CD14-positive monocyte (primary cell): ENCODE data around the gene OGFOD2. TPM values are rescaled to one million over a fixed set of nuclear protein-coding genes. Genes with fewer than 3 reads are reported as not detected.

Experiments used
- DNase-seq, 3 donors: peaks; one replicate each; pipeline ENCODE4 v3.0.0-alpha.2; 2011 to 2022
- H2AFZ ChIP-seq: 2 replicates; pipeline ENCODE4 v1.6.0; 2012; ENCODE audit warnings: mild to moderate bottlenecking, low read depth, low read length, inconsistent platforms; ENCODE audit not compliant: insufficient read depth, poor library complexity, severe bottlenecking
- H3K27ac ChIP-seq, 2 donors: 1 replicate in 1 of 2; 2 replicates in 1 of 2; pipeline ENCODE4 v1.5.1; 2012 to 2013; ENCODE audit warnings: low read length in 2 of 2, control low read depth in 1 of 2, inconsistent platforms in 1 of 2, low read depth in 1 of 2, mild to moderate bottlenecking in 1 of 2
- H3K27me3 ChIP-seq, 2 donors: one replicate each; pipeline versions ENCODE4 v1.6.0 to v1.6.1; 2011 to 2013; ENCODE audit warnings: low read length in 2 of 2; ENCODE audit not compliant: control insufficient read depth in 2 of 2, insufficient read depth in 2 of 2
- H3K36me3 ChIP-seq, 2 donors: replicated peaks in 1 of 2; 1 replicate in 1 of 2; 2 replicates in 1 of 2; pipeline versions ENCODE4 v1.5.1 to v1.6.1; 2012 to 2013; ENCODE audit warnings: low read length in 2 of 2, control low read depth in 1 of 2, inconsistent platforms in 1 of 2, mild to moderate bottlenecking in 1 of 2; ENCODE audit not compliant: insufficient read depth in 2 of 2, control insufficient read depth in 1 of 2
- H3K4me1 ChIP-seq, 2 donors: 1 replicate in 1 of 2; 2 replicates in 1 of 2; pipeline versions ENCODE4 v1.5.1 to v1.6.1; 2012 to 2013; ENCODE audit warnings: low read length in 2 of 2, control low read depth in 1 of 2, inconsistent platforms in 1 of 2, mild to moderate bottlenecking in 1 of 2, moderate library complexity in 1 of 2; ENCODE audit not compliant: insufficient read depth in 2 of 2, control insufficient read depth in 1 of 2
- H3K4me2 ChIP-seq: replicated peaks from 2 replicates; pipeline ENCODE3; 2012; ENCODE audit warnings: low read length, moderate library complexity, mild to moderate bottlenecking; ENCODE audit not compliant: poor library complexity, severe bottlenecking; ENCODE audit errors: extremely low read depth
- H3K4me3 ChIP-seq, 3 experiments: fragments of 200-600 bp in 1 of 3; sonication (generic) in 1 of 3; replicated peaks in 1 of 3; 1 replicate in 2 of 3; 2 replicates in 1 of 3; pipeline ENCODE4 v1.5.1; 2011 to 2013; ENCODE audit warnings: low read length in 3 of 3, mild to moderate bottlenecking in 3 of 3, control low read depth in 2 of 3, low read depth in 2 of 3, inconsistent platforms in 1 of 3, moderate library complexity in 1 of 3
- H3K79me2 ChIP-seq: 2 replicates; pipeline ENCODE4 v1.6.0; 2012; ENCODE audit warnings: mild to moderate bottlenecking, control low read depth, inconsistent platforms, low read length, moderate library complexity; ENCODE audit not compliant: insufficient read depth
- H3K9ac ChIP-seq: 2 replicates; pipeline ENCODE4 v1.6.0; 2017; ENCODE audit warnings: low read length, mild to moderate bottlenecking; ENCODE audit not compliant: insufficient read depth, poor library complexity, severe bottlenecking
- H3K9me3 ChIP-seq, 2 donors: replicated peaks in 1 of 2; 1 replicate in 1 of 2; 2 replicates in 1 of 2; pipeline versions ENCODE4 v1.5.1 to v1.6.1; 2012 to 2013; ENCODE audit warnings: low read length in 2 of 2, control low read depth in 1 of 2; ENCODE audit not compliant: control insufficient read depth in 1 of 2, insufficient read depth in 1 of 2
- H4K20me1 ChIP-seq: 2 replicates; pipeline ENCODE4 v1.6.0; 2012; ENCODE audit warnings: mild to moderate bottlenecking, low read length, control low read depth, moderate library complexity; ENCODE audit not compliant: insufficient read depth
- H3K27ac Mint-ChIP-seq, 7 donors: one replicate each; pipeline ENCODE4 v1.8.0; 2020; ENCODE audit warnings: mild to moderate bottlenecking in 7 of 7, mixed read lengths in 7 of 7, moderate library complexity in 6 of 7, inconsistent platforms in 2 of 7
- H3K27me3 Mint-ChIP-seq, 3 donors: one replicate each; pipeline ENCODE4 v1.8.0; 2021 to 2022; ENCODE audit warnings: low read depth in 3 of 3, mild to moderate bottlenecking in 3 of 3, mixed read lengths in 3 of 3, moderate library complexity in 3 of 3, inconsistent platforms in 1 of 3
- H3K36me3 Mint-ChIP-seq, 2 donors: one replicate each; pipeline ENCODE4 v1.8.0; 2020; ENCODE audit warnings: mixed read lengths in 2 of 2, inconsistent platforms in 1 of 2, mild to moderate bottlenecking in 1 of 2
- H3K4me1 Mint-ChIP-seq: one replicate; pipeline ENCODE4 v1.8.0; 2020; ENCODE audit warnings: mild to moderate bottlenecking, mixed read lengths
- H3K4me3 Mint-ChIP-seq, 2 donors: one replicate each; pipeline ENCODE4 v1.8.0; 2020; ENCODE audit warnings: mild to moderate bottlenecking in 2 of 2, mixed read lengths in 2 of 2, moderate library complexity in 1 of 2
- H3K9me3 Mint-ChIP-seq, 7 donors: one replicate each; pipeline ENCODE4 v1.8.0; 2020 to 2022; ENCODE audit warnings: mixed read lengths in 7 of 7, mild to moderate bottlenecking in 6 of 7, moderate library complexity in 6 of 7, inconsistent platforms in 2 of 7
- WGBS: methylation state at CpG from one replicate; pipeline ENCODE4 v1.1.5; 2013; ENCODE audit warnings: missing lambda C conversion rate; ENCODE audit not compliant: insufficient coverage; 5-methylcytosine and 5-hydroxymethylcytosine counted together
- intact Hi-C, 2 donors: fragments of 100-400 bp; cut with micrococcal nuclease; formaldehyde crosslinking; loops; one replicate each; pipeline versions ENCODE4 v1.15.0 to v1.15.1; 2023
- polyA plus RNA-seq, 3 donors: library from polyadenylated mRNA; depleted of rRNA in 1 of 3; unstranded in 2 of 3; stranded (reverse) in 1 of 3; fragments of 300-500 nt in 2 of 3; fragments of >200 nt in 1 of 3; fragmentation: Illumina TruSeq in 2 of 3; gene quantifications; 1 replicate in 2 of 3; 2 replicates in 1 of 3; pipeline ENCODE4 v1.2.3, GENCODE V29; 2012 to 2021
- TF ChIP-seq, protein P1 (sequence below): fragments of 200-600 bp; IDR thresholded peaks from one replicate; pipeline ENCODE4 v1.8.0; 2022; ENCODE audit warnings: antibody characterized with exemption, mild to moderate bottlenecking

OGFOD2 gene
- polyA plus RNA-seq, 3 donors: 13.0 to 30.3 (median 13.6) TPM

DNA sequence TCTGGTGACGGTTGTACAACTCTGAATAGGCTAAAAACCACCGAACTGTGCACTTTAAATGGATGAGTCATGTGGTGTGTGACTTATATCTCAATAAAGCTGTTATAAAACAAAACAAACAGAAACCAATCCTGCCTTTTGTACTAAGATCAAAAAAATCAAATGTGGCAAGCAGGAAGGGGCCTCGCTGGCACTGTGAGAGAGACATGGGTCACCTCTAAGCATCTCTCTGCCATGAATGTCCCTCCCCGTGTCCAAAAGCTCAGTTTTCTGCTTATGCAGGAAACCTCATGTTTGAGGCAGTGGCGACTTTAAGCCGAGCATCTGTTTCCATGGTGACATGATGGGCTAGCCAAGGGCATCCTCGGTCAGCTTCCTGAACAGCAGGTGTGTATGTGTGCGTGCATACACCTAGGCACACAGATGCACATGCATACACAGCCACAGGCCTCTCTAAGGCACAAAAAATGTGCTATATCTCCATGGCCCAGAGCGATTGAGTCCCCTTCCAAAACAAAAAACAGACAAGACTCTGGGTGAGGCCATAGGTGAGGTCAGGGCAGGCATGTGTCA lies 49.9 kb downstream of the OGFOD2 start:
- Histone ChIP-seq H3K36me3 (no peaks in the 10 kb centered on the region), H3K27ac (no peak overlapping the region), H3K9ac (no peak overlapping the region), H4K20me1 (no peaks in the 10 kb centered on the region), H3K4me1 (no peaks in the 10 kb centered on the region), H3K4me2 (no peak overlapping the region), H3K27me3 (no peaks in the 10 kb centered on the region), H3K9me3 (no peaks in the 10 kb centered on the region), H2AFZ (no peak overlapping the region), H3K4me3 (no peak overlapping the region), H3K79me2 (no peaks in the 10 kb centered on the region)
- no peaks in the 10 kb centered on the region for H3K36me3 Mint-ChIP-seq
- H3K4me3 Mint-ChIP-seq: no peak overlapping the region
- peaks cover 0 to 5% (median 2%) of the 10 kb centered on the region in 3 donors for H3K27me3 Mint-ChIP-seq
- WGBS: 93% methylated on average over 7 of the region's 9 CpGs
- TF ChIP-seq, protein P1, sequence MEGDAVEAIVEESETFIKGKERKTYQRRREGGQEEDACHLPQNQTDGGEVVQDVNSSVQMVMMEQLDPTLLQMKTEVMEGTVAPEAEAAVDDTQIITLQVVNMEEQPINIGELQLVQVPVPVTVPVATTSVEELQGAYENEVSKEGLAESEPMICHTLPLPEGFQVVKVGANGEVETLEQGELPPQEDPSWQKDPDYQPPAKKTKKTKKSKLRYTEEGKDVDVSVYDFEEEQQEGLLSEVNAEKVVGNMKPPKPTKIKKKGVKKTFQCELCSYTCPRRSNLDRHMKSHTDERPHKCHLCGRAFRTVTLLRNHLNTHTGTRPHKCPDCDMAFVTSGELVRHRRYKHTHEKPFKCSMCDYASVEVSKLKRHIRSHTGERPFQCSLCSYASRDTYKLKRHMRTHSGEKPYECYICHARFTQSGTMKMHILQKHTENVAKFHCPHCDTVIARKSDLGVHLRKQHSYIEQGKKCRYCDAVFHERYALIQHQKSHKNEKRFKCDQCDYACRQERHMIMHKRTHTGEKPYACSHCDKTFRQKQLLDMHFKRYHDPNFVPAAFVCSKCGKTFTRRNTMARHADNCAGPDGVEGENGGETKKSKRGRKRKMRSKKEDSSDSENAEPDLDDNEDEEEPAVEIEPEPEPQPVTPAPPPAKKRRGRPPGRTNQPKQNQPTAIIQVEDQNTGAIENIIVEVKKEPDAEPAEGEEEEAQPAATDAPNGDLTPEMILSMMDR: no peak
- no peak for DNase-seq
- no peak overlapping the region for H3K27ac Mint-ChIP-seq
- H3K9me3 Mint-ChIP-seq: no peaks in the 10 kb centered on the region
- intact Hi-C loops: no loop called here
- H3K4me1 Mint-ChIP-seq: no peaks in the 10 kb centered on the region

DNA sequence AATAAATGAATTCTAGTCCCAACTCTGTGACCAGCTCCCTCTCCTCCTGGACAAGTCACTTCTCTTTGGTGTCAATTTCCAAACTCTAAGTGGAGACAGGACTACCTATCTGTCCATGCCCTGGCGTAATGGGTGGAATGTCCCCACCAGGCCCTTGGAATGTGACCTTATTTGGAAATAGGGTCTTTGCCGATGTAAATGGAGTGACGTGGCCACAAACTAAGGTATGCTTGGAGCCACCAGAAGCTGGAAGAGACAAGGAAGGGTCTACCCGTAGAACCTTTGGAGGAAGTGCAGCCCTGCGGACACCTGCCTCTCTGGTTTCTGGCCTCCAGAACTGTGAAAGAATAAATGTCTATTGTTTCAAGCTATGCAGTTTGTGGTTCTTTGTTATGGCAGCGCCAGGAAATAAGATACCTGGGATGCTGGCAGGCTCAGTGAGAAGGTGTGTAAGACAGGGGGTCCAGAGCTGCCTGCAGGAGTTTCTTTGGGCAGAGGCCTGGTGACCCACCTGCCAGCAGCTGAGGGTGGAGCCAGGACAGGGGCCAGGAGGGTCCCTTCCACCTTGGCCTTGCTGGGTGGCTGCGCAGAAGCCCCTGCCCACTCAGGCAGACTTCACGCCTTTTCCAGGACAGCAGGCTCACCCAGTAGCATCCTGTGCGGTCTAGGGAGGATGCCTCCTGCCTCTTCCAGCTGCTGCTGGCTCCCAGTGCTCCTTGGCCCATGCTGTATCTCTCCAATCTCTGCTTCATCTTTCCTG lies 51.2 kb downstream of the OGFOD2 start:
- H3K27me3 Mint-ChIP-seq: peaks cover 0 to 5% (median 0%) of the 10 kb centered on the region in 3 donors
- H3K79me2 ChIP-seq: no peaks in the 10 kb centered on the region
- no peaks in the 10 kb centered on the region for H3K9me3 Mint-ChIP-seq
- no peak overlapping the region for H3K9ac ChIP-seq
- no peaks in the 10 kb centered on the region for H4K20me1 ChIP-seq
- peak overlapping the region in 1 of 7 donors; percentile 33 for H3K27ac Mint-ChIP-seq
- no peak overlapping the region for H2AFZ ChIP-seq
- intact Hi-C loops: no loop called here
- no peak overlapping the region for H3K4me3 Mint-ChIP-seq
- H3K27ac ChIP-seq: no peak overlapping the region
- H3K36me3 ChIP-seq: no peaks in the 10 kb centered on the region
- H3K4me1 Mint-ChIP-seq: peaks cover 3% of the 10 kb centered on the region
- no peaks in the 10 kb centered on the region for H3K4me1 ChIP-seq
- no peaks in the 10 kb centered on the region for H3K27me3 ChIP-seq
- no peak overlapping the region for H3K4me3 ChIP-seq
- no peak overlapping the region for H3K4me2 ChIP-seq
- no peak for DNase-seq
- no peaks in the 10 kb centered on the region for H3K36me3 Mint-ChIP-seq
- TF ChIP-seq, protein P1: no peak
- H3K9me3 ChIP-seq: no peaks in the 10 kb centered on the region
- 90% methylated on average over 8 of the region's 9 CpGs for WGBS
